Activated CD4-positive, alpha-beta T cell treated with anti-CD3 and anti-CD28 coated beads for 1 hour (primary cell): ENCODE data around the gene HDDC3.

Experiments used
- DNase-seq: peaks from one replicate; pipeline ENCODE4 v3.0.0-alpha.2; 2020

The HDDC3 gene

DNA sequence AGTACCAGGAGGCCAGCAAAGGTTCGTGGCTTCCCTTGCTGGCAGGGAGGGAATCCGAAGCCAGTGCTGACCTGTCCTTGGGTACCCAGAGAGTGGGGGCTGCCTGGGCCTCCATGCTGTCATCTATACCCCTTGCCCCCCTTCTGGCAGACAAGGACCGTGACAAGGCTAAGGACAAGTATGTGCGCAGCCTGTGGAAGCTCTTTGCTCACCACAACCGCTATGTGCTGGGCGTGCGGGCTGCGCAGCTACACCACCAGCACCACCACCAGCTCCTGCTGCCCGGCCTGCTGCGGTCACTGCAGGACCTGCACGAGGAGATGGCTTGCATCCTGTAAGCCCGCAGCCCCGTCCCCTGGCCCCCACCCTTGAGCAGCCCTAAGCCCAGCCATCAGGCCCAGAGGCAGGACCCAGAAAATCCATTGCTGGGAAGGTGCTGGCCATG lies 45.3 kb downstream of the HDDC3 start:
- DNase-seq: no peak

DNA sequence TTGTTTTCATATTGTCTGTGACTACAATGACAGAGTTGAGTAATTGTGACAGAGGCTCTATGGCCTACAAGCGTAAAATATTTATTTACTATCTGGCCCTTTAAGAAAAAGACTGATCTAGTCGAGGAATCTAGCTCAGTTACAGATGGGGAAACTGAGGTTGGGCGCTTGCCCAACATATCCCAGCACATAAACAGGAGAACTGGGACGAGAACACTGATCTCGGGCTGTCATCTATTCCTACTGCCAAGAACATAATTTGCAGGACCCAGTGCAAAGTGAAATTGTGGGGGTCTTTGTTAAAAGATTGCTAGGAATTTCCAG lies 46.1 kb downstream of the HDDC3 start:
- DNase-seq: no peak

DNA sequence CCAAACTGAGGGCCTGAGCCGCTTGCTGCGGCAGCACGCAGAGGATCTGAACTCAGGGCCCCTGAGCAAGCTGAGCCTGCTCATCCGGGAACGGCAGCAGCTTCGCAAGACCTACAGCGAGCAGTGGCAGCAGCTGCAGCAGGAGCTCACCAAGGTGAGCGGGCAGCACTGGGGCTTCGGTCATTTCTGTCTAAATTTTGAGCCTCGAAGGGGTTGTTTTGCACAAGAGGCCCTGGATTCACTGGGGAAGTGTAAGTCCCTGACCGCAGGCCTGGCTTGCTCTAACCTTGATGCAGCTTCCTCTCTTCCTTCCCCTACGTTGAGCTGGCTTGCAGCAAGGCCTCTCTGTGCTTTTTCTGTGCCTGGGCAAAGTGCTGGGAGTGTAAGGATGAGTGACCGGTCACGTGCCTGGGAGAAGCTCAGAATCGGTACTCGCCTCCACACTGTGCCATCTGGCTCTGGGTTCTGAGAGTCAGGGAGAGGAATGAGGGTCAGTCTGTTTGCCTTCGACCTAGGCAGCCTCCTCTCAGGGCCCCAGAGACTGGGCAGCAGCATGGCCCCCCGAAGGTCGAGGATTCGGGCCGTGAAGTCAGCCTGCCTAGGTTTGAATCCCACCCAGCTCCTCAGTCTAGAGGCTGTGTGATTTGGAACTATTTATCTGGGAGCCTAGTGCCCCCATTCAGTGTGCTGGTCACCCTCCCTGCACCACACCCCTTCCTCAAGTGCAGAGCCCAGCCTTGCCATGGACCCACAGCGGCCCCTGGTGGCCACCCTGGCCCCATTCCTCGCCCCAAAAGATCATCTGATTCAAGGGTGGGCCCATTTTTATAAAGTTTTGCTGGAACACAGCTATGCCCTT lies 46.7 kb downstream of the HDDC3 start:
- peak; percentile 69 for DNase-seq

DNA sequence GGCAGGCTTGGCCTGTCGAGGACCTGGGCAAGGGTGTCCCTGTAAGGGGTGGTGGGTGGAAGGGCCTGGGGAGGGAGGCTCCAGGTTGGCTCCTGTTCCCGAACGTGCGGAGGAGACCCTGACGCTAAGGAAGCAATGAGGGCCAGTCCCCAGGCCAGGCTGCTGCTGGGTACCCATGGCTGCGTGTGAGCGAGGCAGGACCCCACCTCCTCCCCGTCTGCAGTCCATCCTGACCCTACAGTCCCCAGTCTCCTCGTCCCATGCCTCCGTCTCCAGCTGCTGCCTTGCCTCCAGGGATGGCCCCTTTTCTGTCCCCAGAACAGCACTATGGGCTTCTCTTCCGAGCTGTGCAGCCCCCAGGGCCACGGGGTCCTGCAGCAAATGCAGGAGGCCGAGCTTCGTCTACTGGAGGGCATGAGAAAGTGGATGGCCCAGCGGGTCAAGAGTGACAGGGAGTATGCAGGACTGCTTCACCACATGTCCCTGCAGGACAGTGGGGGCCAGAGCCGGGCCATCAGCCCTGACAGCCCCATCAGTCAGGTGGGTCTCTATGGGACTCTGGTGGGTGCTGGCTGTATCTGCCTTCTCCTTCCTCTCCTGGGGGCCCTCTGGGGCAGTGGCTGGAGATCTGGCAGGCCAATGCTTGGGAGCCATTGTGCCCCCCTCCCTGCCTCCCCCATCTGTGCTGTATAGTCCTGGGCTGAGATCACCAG lies 47.5 kb downstream of the HDDC3 start:
- no peak for DNase-seq

DNA sequence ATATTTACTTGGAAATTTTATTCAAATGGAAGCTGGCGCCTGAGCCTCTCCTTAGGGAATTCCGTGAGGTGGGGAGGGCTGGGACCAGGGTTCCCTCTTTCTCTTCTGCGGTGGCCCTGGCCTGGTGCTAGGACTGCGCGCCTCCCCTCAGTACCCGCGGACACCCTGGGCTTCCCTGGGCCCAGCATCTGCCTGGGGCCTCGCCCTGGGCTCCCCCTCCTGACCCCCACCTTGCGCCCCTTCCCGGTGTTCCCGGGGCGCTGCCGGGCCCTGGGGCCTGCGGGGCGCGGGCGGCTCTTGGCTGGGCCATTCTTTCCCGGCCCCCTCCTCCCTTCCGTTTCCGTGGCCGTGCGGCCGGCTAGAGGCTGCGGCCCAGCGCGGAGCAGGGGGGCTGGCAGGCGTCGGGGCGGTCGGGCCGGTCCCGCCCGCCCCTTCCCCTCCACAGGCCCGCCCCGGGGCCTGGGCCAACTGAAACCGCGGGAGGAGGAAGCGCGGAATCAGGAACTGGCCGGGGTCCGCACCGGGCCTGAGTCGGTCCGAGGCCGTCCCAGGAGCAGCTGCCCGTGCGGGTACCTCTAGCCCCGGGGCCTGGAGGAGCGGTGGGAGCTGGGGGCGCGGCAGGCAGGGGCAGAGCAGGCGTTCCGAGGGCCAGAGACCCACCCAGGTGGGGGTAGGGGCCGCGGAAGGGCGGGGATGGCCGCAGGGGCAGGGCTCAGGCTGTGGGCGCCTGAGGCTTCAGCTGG lies 48.2 kb downstream of the HDDC3 start, which contains the start of gene FES:
Gene FES, plus strand, starts transcription at position 529 of the 743 bp plus-strand sequence. CDS start 542 bp downstream, outside the sequence.
- no peak for DNase-seq

DNA sequence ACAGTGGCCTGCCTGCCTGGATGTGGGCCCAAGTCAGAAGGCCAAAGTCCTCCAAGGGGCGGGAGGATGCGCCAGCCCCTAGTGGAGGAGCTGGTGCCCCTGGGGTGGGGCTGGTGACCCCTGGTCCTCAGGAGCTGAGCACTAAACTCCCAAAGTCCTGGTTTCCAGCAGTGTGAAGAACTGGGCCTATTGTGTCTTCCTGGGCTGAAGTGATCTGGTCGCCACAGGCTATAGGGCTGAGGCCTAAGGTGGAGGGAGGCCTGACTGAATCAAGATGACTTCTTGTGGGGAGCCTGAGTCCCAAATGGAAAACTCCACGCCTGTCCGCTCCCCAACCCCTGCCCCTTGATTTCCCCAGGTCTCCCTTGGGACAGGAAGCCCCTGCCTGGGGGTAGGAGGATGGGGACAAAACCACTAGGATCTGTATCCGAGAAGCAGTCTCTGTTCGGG lies 48.8 kb downstream of the HDDC3 start:
- DNase-seq: no peak

DNA sequence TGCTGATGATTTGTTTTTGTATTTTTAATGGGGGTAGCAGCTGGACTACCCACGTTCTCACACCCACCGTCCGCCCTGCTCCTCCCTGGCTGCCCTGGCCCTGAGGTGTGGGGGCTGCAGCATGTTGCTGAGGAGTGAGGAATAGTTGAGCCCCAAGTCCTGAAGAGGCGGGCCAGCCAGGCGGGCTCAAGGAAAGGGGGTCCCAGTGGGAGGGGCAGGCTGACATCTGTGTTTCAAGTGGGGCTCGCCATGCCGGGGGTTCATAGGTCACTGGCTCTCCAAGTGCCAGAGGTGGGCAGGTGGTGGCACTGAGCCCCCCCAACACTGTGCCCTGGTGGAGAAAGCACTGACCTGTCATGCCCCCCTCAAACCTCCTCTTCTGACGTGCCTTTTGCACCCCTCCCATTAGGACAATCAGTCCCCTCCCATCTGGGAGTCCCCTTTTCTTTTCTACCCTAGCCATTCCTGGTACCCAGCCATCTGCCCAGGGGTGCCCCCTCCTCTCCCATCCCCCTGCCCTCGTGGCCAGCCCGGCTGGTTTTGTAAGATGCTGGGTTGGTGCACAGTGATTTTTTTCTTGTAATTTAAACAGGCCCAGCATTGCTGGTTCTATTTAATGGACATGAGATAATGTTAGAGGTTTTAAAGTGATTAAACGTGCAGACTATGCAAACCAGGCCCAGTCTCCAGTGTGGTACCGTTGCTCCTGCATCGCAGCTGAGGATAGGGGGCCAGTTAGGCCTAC lies 49.4 kb downstream of the HDDC3 start:
- DNase-seq: no peak

DNA sequence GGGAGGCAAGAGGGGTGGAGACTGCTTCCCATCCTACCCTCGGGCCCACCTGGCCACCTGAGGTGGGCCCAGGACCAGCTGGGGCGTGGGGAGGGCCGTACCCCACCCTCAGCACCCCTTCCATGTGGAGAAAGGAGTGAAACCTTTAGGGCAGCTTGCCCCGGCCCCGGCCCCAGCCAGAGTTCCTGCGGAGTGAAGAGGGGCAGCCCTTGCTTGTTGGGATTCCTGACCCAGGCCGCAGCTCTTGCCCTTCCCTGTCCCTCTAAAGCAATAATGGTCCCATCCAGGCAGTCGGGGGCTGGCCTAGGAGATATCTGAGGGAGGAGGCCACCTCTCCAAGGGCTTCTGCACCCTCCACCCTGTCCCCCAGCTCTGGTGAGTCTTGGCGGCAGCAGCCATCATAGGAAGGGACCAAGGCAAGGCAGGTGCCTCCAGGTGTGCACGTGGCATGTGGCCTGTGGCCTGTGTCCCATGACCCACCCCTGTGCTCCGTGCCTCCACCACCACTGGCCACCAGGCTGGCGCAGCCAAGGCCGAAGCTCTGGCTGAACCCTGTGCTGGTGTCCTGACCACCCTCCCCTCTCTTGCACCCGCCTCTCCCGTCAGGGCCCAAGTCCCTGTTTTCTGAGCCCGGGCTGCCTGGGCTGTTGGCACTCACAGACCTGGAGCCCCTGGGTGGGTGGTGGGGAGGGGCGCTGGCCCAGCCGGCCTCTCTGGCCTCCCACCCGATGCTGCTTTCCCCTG lies 50.2 kb downstream of the HDDC3 start:
- no peak for DNase-seq

DNA sequence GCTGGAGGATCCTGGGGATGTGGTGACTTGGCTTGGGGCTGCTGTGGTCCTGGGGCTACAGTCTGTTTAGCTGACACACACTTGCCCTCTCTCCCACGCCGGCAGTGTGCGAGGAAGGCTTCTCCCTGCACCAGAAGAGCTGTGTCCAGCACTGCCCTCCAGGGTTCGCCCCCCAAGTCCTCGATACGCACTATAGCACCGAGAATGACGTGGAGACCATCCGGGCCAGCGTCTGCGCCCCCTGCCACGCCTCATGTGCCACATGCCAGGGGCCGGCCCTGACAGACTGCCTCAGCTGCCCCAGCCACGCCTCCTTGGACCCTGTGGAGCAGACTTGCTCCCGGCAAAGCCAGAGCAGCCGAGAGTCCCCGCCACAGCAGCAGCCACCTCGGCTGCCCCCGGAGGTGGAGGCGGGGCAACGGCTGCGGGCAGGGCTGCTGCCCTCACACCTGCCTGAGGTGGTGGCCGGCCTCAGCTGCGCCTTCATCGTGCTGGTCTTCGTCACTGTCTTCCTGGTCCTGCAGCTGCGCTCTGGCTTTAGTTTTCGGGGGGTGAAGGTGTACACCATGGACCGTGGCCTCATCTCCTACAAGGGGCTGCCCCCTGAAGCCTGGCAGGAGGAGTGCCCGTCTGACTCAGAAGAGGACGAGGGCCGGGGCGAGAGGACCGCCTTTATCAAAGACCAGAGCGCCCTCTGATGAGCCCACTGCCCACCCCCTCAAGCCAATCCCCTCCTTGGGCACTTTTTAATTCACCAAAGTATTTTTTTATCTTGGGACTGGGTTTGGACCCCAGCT lies 51.0 kb downstream of the HDDC3 start:
- DNase-seq: no peak

DNA sequence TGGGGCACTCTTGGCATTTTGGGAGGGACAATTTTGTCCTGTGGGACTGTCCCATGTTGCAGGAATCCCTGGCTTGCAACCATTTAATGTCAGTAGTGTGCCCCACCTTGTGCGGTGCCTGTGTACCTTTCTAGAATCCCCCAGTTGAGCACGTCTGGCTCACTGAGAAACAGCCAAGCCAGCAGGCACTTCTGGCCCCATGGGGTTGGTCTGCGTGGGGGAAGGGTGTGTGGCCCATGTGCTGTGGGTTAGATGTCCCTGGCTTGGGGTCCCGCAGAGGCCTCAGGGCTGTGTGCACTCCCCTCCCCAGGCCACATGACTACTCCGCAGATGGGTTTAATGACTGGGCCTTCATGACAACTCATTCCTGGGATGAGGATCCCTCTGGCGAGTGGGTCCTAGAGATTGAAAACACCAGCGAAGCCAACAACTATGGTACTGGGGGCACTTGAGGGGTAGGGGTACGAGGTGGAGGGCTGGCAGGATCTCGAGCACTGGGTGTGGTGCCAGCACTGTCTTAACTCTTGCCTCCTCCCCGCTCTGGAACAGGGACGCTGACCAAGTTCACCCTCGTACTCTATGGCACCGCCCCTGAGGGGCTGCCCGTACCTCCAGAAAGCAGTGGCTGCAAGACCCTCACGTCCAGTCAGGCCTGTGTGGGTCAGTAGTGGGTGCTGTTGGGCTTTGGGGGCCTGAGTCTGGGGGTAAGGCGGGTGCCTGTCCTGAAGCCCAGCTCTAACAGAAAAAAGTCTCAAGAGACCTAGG lies 51.8 kb downstream of the HDDC3 start:
- no peak for DNase-seq
